GM19240 (cell line): ENCODE results near the gene GFI1.
"Not testable (repeated sequence)": the region's sequence is repeated elsewhere in the genome, so short reads cannot be mapped to it uniquely, and the experiment has no call there.

Source experiments
- DNase-seq: peaks from one replicate; pipeline ENCODE4 v3.0.0; 2011; ENCODE audit warnings: low spot score; ENCODE audit not compliant: insufficient read length

GFI1 gene

GRCh38 chr1:92465256-92465647, 21.5 kb downstream of the GFI1 start:
- no peak for DNase-seq

- no peak for DNase-seq
Measured at GRCh38 chr1:92464588-92465255, 22.0 kb downstream of the GFI1 start.

GRCh38 chr1:92461364-92462097, 25.2 kb downstream of the GFI1 start:
- DNase-seq, result no peak

- DNase-seq, result no peak
Measured at GRCh38 chr1:92459871-92460320, 26.8 kb downstream of the GFI1 start.

GRCh38 chr1:92458146-92458545, 28.6 kb downstream of the GFI1 start:
- no peak for DNase-seq

- no peak for DNase-seq
Measured at GRCh38 chr1:92447976-92448375, 38.7 kb downstream of the GFI1 start.

GRCh38 chr1:92447033-92447681, 39.6 kb downstream of the GFI1 start:
- no peak for DNase-seq

- no peak for DNase-seq
Measured at GRCh38 chr1:92446546-92446945, 40.2 kb downstream of the GFI1 start.

GRCh38 chr1:92445865-92446264, 40.9 kb downstream of the GFI1 start:
- DNase-seq, result no peak

- DNase-seq, result no peak
Measured at GRCh38 chr1:92444351-92444750, 42.4 kb downstream of the GFI1 start.

- DNase-seq, result no peak
Measured at GRCh38 chr1:92443893-92444292, 42.8 kb downstream of the GFI1 start.

GRCh38 chr1:92442351-92442750, 44.4 kb downstream of the GFI1 start:
- DNase-seq, result no peak

GRCh38 chr1:92441697-92442342, 44.9 kb downstream of the GFI1 start:
- no peak for DNase-seq

GRCh38 chr1:92441316-92441696, 45.4 kb downstream of the GFI1 start:
- DNase-seq, result no peak

GRCh38 chr1:92439291-92439690, 47.4 kb downstream of the GFI1 start:
- no peak for DNase-seq

- DNase-seq, result not testable (repeated sequence)
Measured at GRCh38 chr1:92434572-92434971, 52.2 kb downstream of the GFI1 start.

GRCh38 chr1:92430030-92430429, 56.7 kb downstream of the GFI1 start:
- no peak for DNase-seq

GRCh38 chr1:92425617-92426016, 61.1 kb downstream of the GFI1 start:
- DNase-seq, result no peak
